ENCODE results near the gene ZNF581.

- TF ChIP-seq POLR2A (IDR thresholded peaks at IDR 0.05) = no peak
- TF ChIP-seq CTCF (IDR thresholded peaks at IDR 0.05) = no peak
These were observed 15.5 kb downstream of the ZNF581 start for GRCh38 chr19:55658846-55659459.

All from tibial nerve (tissue), 3 donors.